ENCODE data around the gene SIT1.

- TF ChIP-seq CTCF (tag by site-specific recombination; IDR thresholded peaks at IDR 0.05) (no peak), ZNF37A (tag by site-specific recombination; IDR thresholded peaks at IDR 0.05) (no peak), ZNF658 (tag by site-specific recombination; IDR thresholded peaks at IDR 0.05) (no peak), ZNF555 (tag by site-specific recombination; conservative IDR thresholded peaks at IDR 0.05) (no peak), ZNF501 (tag by site-specific recombination; IDR thresholded peaks at IDR 0.05) (no peak), ZNF792 (tag by site-specific recombination; IDR thresholded peaks at IDR 0.05) (no peak)
Measured at GRCh38 chr9:35659340-35659739, 8.6 kb upstream of the SIT1 start.
